Measurements from ENCODE around the gene PSTK. TPM values are rescaled to one million over a fixed set of nuclear protein-coding genes. Genes with fewer than 3 reads are reported as not detected.

The PSTK gene
- total and polyA plus RNA-seq, 2 of the 13 experiments (the other 11 are each of a cell fraction or from before 2014, with no cell fraction given), result 8.2 to 9.3 TPM

GRCh38 chr10:123008355-123009104, 28.3 kb downstream of the PSTK start, which contains the start of the genes ACADSB and IKZF5 (continued):
- TF ChIP-seq, protein P1, sequence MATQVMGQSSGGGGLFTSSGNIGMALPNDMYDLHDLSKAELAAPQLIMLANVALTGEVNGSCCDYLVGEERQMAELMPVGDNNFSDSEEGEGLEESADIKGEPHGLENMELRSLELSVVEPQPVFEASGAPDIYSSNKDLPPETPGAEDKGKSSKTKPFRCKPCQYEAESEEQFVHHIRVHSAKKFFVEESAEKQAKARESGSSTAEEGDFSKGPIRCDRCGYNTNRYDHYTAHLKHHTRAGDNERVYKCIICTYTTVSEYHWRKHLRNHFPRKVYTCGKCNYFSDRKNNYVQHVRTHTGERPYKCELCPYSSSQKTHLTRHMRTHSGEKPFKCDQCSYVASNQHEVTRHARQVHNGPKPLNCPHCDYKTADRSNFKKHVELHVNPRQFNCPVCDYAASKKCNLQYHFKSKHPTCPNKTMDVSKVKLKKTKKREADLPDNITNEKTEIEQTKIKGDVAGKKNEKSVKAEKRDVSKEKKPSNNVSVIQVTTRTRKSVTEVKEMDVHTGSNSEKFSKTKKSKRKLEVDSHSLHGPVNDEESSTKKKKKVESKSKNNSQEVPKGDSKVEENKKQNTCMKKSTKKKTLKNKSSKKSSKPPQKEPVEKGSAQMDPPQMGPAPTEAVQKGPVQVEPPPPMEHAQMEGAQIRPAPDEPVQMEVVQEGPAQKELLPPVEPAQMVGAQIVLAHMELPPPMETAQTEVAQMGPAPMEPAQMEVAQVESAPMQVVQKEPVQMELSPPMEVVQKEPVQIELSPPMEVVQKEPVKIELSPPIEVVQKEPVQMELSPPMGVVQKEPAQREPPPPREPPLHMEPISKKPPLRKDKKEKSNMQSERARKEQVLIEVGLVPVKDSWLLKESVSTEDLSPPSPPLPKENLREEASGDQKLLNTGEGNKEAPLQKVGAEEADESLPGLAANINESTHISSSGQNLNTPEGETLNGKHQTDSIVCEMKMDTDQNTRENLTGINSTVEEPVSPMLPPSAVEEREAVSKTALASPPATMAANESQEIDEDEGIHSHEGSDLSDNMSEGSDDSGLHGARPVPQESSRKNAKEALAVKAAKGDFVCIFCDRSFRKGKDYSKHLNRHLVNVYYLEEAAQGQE (IDR thresholded peaks at IDR 0.05; ENCODE audit: borderline replicate concordance in 1 of 2, low read depth in 1 of 2, low read length in 2 of 2), result peak in 1 of 2 experiments; percentile 60; a peak in 1 of 4 replicates
- TF ChIP-seq E2F2 (CRISPR knock-in tag; IDR thresholded peaks at IDR 0.05; ENCODE audit: borderline replicate concordance), result no peak
- TF ChIP-seq SNAPC2 (CRISPR knock-in tag; IDR thresholded peaks at IDR 0.05), result no peak
- TF ChIP-seq KDM4B (CRISPR knock-in tag; IDR thresholded peaks at IDR 0.05), result 0 out of 2 replicates have a peak, but pooled peaks have one; percentile 4
- peak; percentile 61 for TF ChIP-seq HNRNPLL (IDR thresholded peaks at IDR 0.05; ENCODE audit: low read depth, low read length, poor library complexity, severe bottlenecking)
- TF ChIP-seq SMC3 (IDR thresholded peaks at IDR 0.05; ENCODE audit: low read length), result no peak
- TF ChIP-seq ZHX2 (IDR thresholded peaks at IDR 0.05; ENCODE audit: low read depth), result peak; percentile 86
- TF ChIP-seq ZHX2 (CRISPR knock-in tag; IDR thresholded peaks at IDR 0.05; ENCODE audit: borderline replicate concordance), result no peak
- TF ChIP-seq DNMT1 (CRISPR knock-in tag; IDR thresholded peaks at IDR 0.05), result 0 out of 2 replicates have a peak, but pooled peaks have one; percentile 15
- TF ChIP-seq JARID2 (CRISPR knock-in tag; IDR thresholded peaks at IDR 0.05; ENCODE audit: insufficient replicate concordance), result peak; percentile 74
- TF ChIP-seq DRAP1 (CRISPR knock-in tag; IDR thresholded peaks at IDR 0.05), result peak; percentile 77; the same call in 1 of the 2 replicates
- TF ChIP-seq, protein P2, sequence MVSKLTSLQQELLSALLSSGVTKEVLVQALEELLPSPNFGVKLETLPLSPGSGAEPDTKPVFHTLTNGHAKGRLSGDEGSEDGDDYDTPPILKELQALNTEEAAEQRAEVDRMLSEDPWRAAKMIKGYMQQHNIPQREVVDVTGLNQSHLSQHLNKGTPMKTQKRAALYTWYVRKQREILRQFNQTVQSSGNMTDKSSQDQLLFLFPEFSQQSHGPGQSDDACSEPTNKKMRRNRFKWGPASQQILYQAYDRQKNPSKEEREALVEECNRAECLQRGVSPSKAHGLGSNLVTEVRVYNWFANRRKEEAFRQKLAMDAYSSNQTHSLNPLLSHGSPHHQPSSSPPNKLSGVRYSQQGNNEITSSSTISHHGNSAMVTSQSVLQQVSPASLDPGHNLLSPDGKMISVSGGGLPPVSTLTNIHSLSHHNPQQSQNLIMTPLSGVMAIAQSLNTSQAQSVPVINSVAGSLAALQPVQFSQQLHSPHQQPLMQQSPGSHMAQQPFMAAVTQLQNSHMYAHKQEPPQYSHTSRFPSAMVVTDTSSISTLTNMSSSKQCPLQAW (CRISPR knock-in tag; IDR thresholded peaks at IDR 0.05), result peak; percentile 94
- no peak for TF ChIP-seq ZNF619 (CRISPR knock-in tag; IDR thresholded peaks at IDR 0.05)
- TF ChIP-seq DDIT3 (CRISPR knock-in tag; IDR thresholded peaks at IDR 0.05), result no peak
